ENCODE measurements around the gene TRIO. TPM values are rescaled to one million over a fixed set of nuclear protein-coding genes. Genes with fewer than 3 reads are reported as not detected.

TRIO gene
- total and polyA plus RNA-seq, 4 donors: 23.8 to 243 (median 110) TPM

- H3K27me3 ChIP-seq (ENCODE audit: control insufficient read depth in 3 of 3, insufficient read depth in 3 of 3, low read length in 2 of 3): no peaks in the 10 kb centered on the region
- H3K4me3 ChIP-seq: no peak overlapping the region
- DNase-seq: no peak
- H3K9me3 ChIP-seq (ENCODE audit: control insufficient read depth in 4 of 4, insufficient read depth in 3 of 4, low read length in 3 of 4): no peaks in the 10 kb centered on the region
- H3K4me1 ChIP-seq (ENCODE audit: control insufficient read depth in 5 of 5, insufficient read depth in 5 of 5, low read length in 5 of 5): peaks cover 0 to 10% (median 4%) of the 10 kb centered on the region in 5 donors
- H3K27ac ChIP-seq (ENCODE audit: low read depth in 1 of 2, low read length in 1 of 2): no peak overlapping the region
- peaks cover 4 to 21% (median 13%) of the 10 kb centered on the region in 4 donors for H3K36me3 ChIP-seq (ENCODE audit: control insufficient read depth in 4 of 4, insufficient read depth in 4 of 4, low read length in 4 of 4)
- ATAC-seq (ENCODE audit: insufficient read depth, low FRiP score): no peak
- 79 to 93% methylated on average over 8 of the region's 8 CpGs for WGBS, 2 donors
- H3K9ac ChIP-seq (ENCODE audit: insufficient read depth in 1 of 2, low read length in 2 of 2): no peak overlapping the region
- TF ChIP-seq CTCF (IDR thresholded peaks at IDR 0.05; ENCODE audit: control extremely low read depth, extremely low read depth): no peak
Observed at GRCh38 chr5:14309878-14310531, 166.9 kb downstream of the TRIO start.

GRCh38 chr5:14310901-14311300 lies 167.8 kb downstream of the TRIO start:
- no peaks in the 10 kb centered on the region for H3K27me3 ChIP-seq (ENCODE audit: control insufficient read depth in 3 of 3, insufficient read depth in 3 of 3, low read length in 2 of 3)
- ATAC-seq (ENCODE audit: insufficient read depth, low FRiP score) (no peak), DNase-seq (no peak)
- peaks cover 0 to 10% (median 4%) of the 10 kb centered on the region in 5 donors for H3K4me1 ChIP-seq (ENCODE audit: control insufficient read depth in 5 of 5, insufficient read depth in 5 of 5, low read length in 5 of 5)
- no peak overlapping the region for H3K27ac ChIP-seq (ENCODE audit: low read depth in 1 of 2, low read length in 1 of 2)
- no peak for TF ChIP-seq CTCF (IDR thresholded peaks at IDR 0.05; ENCODE audit: control extremely low read depth, extremely low read depth)
- H3K9ac ChIP-seq (ENCODE audit: insufficient read depth in 1 of 2, low read length in 2 of 2): no peak overlapping the region
- H3K36me3 ChIP-seq (ENCODE audit: control insufficient read depth in 4 of 4, insufficient read depth in 4 of 4, low read length in 4 of 4): peaks cover 4 to 19% (median 13%) of the 10 kb centered on the region in 4 donors
- 93 to 97% methylated on average over 8 of the region's 8 CpGs for WGBS, 2 donors
- H3K9me3 ChIP-seq (ENCODE audit: control insufficient read depth in 4 of 4, insufficient read depth in 3 of 4, low read length in 3 of 4): no peaks in the 10 kb centered on the region
- no peak overlapping the region for H3K4me3 ChIP-seq

DNA sequence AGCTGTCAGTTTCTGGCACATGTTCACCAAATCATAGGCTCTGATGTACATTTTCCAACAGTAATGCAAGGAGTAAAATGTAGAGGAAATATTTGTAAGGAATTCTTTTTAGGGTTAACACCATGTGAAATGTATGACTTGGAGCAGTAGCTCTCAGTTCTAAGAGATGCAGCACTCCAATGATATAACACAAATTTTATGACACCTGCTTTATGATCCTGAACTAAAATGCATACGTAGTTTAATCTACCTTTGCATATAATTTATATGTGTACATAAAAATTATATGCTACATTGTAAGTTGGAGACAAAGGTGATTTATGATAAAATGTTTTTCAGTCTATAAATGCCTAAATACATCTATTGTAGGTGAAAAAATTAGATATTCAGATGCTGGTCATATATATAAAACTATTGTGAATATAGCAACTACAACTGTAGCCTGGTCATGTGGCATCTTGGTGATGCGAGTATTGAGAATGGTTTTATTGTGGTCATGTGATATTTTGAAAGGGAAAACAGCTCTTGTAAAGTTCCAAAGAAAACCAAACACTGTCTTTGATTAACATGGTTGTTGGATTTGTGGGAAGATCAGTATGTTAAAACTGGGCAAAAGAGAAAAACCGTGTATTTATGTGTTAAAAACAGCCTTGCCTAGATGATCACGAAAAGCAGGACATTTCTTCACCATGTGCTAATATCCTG lies 171.0 kb downstream of the TRIO start:
- Histone ChIP-seq H3K27ac (ENCODE audit: low read depth in 1 of 2, low read length in 1 of 2) (no peak overlapping the region), H3K9me3 (ENCODE audit: control insufficient read depth in 4 of 4, insufficient read depth in 3 of 4, low read length in 3 of 4) (no peaks in the 10 kb centered on the region), H3K4me3 (no peak overlapping the region), H3K27me3 (ENCODE audit: control insufficient read depth in 3 of 3, insufficient read depth in 3 of 3, low read length in 2 of 3) (no peaks in the 10 kb centered on the region), H3K36me3 (ENCODE audit: control insufficient read depth in 4 of 4, insufficient read depth in 4 of 4, low read length in 4 of 4) (peaks cover 3 to 36% (median 18%) of the 10 kb centered on the region in 4 donors), H3K4me1 (ENCODE audit: control insufficient read depth in 5 of 5, insufficient read depth in 5 of 5, low read length in 5 of 5) (peaks cover 0 to 25% (median 4%) of the 10 kb centered on the region in 5 donors), H3K9ac (ENCODE audit: insufficient read depth in 1 of 2, low read length in 2 of 2) (no peak overlapping the region)
- DNase-seq (no peak), ATAC-seq (ENCODE audit: insufficient read depth, low FRiP score) (no peak)
- 79 to 86% methylated on average over 4 of the region's 4 CpGs for WGBS, 2 donors
- TF ChIP-seq CTCF (IDR thresholded peaks at IDR 0.05; ENCODE audit: control extremely low read depth, extremely low read depth): no peak

Data from lung (tissue), 12 donors.